ENCODE results near the gene TMEM176A.

GRCh38 chr7:150751702-150752101 is 48.9 kb upstream of the TMEM176A start:
- TF ChIP-seq CTCF (conservative IDR thresholded peaks at IDR 0.05 in 1 of 2, IDR thresholded peaks at IDR 0.05 in 1 of 2; ENCODE audit: low read depth in 1 of 2, low read length in 2 of 2) (no peak), EZH2 (IDR thresholded peaks at IDR 0.05; ENCODE audit: low read length, missing control alignments) (no peak)
